ENCODE data around the gene SRBD1. TPM values are rescaled to one million over a fixed set of nuclear protein-coding genes. Genes with fewer than 3 reads are reported as not detected.
"Not testable (repeated sequence)": the region's sequence is repeated elsewhere in the genome, so short reads cannot be mapped to it uniquely, and the experiment has no call there.

Gene SRBD1
- total RNA-seq, 4 donors from 2014 or later, result 9.0 to 22.0 (median 13.0) TPM

- Histone ChIP-seq H3K27ac (replicated peaks in 1 of 4) (no peak overlapping the region), H3K36me3 (no peaks in the 10 kb centered on the region), H3K9me3 (no peaks in the 10 kb centered on the region), H3K27me3 (no peaks in the 10 kb centered on the region), H3K4me3 (no peak overlapping the region), H3K4me1 (no peaks in the 10 kb centered on the region)
- TF ChIP-seq EP300 (IDR thresholded peaks at IDR 0.05) (no peak), POLR2A (IDR thresholded peaks at IDR 0.05; ENCODE audit: low read depth) (no peak)
- TF ChIP-seq, protein P1, sequence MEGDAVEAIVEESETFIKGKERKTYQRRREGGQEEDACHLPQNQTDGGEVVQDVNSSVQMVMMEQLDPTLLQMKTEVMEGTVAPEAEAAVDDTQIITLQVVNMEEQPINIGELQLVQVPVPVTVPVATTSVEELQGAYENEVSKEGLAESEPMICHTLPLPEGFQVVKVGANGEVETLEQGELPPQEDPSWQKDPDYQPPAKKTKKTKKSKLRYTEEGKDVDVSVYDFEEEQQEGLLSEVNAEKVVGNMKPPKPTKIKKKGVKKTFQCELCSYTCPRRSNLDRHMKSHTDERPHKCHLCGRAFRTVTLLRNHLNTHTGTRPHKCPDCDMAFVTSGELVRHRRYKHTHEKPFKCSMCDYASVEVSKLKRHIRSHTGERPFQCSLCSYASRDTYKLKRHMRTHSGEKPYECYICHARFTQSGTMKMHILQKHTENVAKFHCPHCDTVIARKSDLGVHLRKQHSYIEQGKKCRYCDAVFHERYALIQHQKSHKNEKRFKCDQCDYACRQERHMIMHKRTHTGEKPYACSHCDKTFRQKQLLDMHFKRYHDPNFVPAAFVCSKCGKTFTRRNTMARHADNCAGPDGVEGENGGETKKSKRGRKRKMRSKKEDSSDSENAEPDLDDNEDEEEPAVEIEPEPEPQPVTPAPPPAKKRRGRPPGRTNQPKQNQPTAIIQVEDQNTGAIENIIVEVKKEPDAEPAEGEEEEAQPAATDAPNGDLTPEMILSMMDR (IDR thresholded peaks at IDR 0.05), result no peak
- 79% methylated on average over 1 of the region's 1 CpG for WGBS
- no peak for DNase-seq (ENCODE audit: extremely low spot score)
- intact Hi-C loops (cut with DNase I), result no loop called here
These were observed 178.7 kb downstream of the SRBD1 start for GRCh38 chr2:45432406-45432805.

DNA sequence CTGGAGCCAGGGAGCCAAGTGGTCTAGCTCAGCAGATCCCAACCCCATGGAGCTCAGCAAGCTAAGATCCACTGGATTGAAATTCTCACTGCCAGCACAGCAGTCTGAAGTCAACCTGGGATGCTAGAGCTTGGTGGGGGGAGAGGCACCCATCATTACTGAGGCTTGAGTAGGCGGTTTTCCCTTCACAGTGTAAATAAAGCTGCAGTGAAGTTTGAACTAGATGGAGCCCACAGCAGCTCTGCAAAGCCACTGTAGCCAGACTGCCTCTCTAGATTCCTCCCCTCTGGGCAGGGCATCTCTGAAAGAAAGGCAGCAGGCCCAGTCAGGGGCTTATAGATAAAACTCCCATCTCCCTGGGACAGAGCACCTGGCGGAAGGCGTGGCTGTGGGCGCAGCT lies 185.0 kb downstream of the SRBD1 start:
- DNase-seq (ENCODE audit: extremely low spot score); intact Hi-C loops (cut with DNase I); H3K4me3 ChIP-seq; H3K36me3 ChIP-seq; H3K27me3 ChIP-seq; H3K9me3 ChIP-seq; H3K27ac ChIP-seq (replicated peaks in 1 of 4); H3K4me1 ChIP-seq: not testable (repeated sequence)
- WGBS, result 100% methylated on average over 3 of the region's 4 CpGs

DNA sequence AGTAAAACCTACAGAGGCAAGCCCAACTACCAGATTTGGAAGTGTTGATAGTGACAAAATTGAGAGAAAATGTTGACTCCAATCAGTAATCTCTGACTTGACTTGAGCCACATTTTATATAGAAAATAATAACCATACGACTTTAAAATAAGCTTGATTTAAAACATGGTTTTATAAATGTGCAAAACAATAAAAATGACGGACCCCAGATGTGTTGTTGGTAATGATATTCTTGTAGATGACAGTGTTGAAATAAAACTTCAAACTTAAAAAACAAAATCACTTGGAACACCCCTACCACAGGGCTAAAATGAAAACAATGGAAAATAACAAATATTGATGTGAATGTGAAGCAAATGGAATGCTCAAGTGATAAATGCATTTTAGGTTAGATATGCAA lies 188.1 kb downstream of the SRBD1 start:
- 74% methylated on average over 2 of the region's 2 CpGs for WGBS
- DNase-seq (ENCODE audit: extremely low spot score), result no peak
- no peak overlapping the region for H3K4me3 ChIP-seq
- intact Hi-C loops (cut with DNase I), result no loop called here
- no peaks in the 10 kb centered on the region for H3K9me3 ChIP-seq
- peaks cover 2 to 16% (median 9%) of the 10 kb centered on the region in 4 donors for H3K36me3 ChIP-seq
- H3K27ac ChIP-seq (replicated peaks in 1 of 4), result no peak overlapping the region
- H3K4me1 ChIP-seq, result no peaks in the 10 kb centered on the region
- TF ChIP-seq EP300 (IDR thresholded peaks at IDR 0.05), result no peak
- TF ChIP-seq, protein P1 (IDR thresholded peaks at IDR 0.05), result no peak
- no peak for TF ChIP-seq POLR2AphosphoS5 (IDR thresholded peaks at IDR 0.05)
- TF ChIP-seq POLR2A (IDR thresholded peaks at IDR 0.05; ENCODE audit: low read depth), result no peak
- no peaks in the 10 kb centered on the region for H3K27me3 ChIP-seq

DNA sequence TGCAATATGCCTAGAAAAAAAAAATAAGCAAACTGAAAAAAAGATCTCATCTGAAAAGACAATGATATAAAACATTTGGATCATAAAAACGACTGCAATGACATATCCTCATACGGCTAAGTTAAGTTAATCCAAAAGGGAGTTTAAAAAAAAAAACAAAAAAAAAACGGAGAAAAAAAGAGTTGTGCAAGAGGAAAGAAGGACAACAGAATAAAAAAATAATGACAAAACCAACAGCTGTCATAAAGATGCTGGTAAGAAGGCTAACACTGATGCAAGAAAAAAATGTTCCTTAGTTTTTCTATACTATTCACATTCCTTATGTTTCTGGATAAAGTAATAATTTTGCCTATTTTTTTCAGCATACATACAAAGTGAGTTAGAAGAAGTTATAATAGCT lies 192.5 kb downstream of the SRBD1 start:
- H3K9me3 ChIP-seq, result no peaks in the 10 kb centered on the region
- H3K27me3 ChIP-seq, result no peaks in the 10 kb centered on the region
- peaks cover 9 to 17% (median 14%) of the 10 kb centered on the region in 4 donors for H3K36me3 ChIP-seq
- no peak for TF ChIP-seq EP300 (IDR thresholded peaks at IDR 0.05)
- WGBS, result 73% methylated on average over 3 of the region's 3 CpGs
- DNase-seq (ENCODE audit: extremely low spot score), result no peak
- no peak overlapping the region for H3K4me3 ChIP-seq
- H3K27ac ChIP-seq (replicated peaks in 1 of 4), result no peak overlapping the region
- H3K4me1 ChIP-seq, result no peaks in the 10 kb centered on the region
- intact Hi-C loops (cut with DNase I), result no loop called here

DNA sequence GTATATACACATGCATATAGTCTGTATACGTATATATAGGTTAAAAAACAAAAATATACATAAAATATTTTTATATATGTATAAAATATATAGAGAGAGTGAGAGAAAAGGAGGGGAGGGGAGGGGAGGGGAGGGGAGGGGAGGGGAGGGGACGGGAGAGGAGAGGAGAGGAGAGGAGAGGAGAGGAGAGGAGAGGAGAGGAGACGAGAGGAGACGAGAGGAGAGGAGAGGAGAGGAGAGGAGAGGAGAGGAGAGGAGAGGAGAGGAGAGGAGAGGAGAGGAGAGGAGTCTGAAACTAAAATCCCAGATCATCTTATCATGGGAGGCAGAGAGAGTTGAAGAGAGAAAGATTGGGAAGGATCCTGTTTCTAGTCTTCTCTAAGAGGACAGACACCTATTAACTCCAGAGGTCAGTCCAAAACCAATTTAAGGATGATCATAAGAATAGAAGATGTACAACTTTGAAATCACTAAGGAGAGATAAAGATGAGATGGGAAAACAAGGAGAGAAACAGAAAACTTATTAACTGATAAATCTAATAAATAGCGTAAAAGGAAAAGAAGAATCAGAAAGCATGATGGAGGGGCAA lies 195.4 kb downstream of the SRBD1 start:
- H3K4me1 ChIP-seq, result peaks cover 0 to 5% (median 0%) of the 10 kb centered on the region in 4 donors
- no peak for DNase-seq (ENCODE audit: extremely low spot score)
- TF ChIP-seq, protein P1 (IDR thresholded peaks at IDR 0.05), result no peak
- TF ChIP-seq POLR2A (IDR thresholded peaks at IDR 0.05; ENCODE audit: low read depth), result no peak
- no peak for TF ChIP-seq EP300 (IDR thresholded peaks at IDR 0.05)
- H3K27me3 ChIP-seq, result no peaks in the 10 kb centered on the region
- no peak overlapping the region for H3K27ac ChIP-seq (replicated peaks in 1 of 4)
- 92% methylated on average over 4 of the region's 5 CpGs for WGBS
- peaks cover 9 to 23% (median 16%) of the 10 kb centered on the region in 4 donors for H3K36me3 ChIP-seq
- H3K4me3 ChIP-seq, result no peak overlapping the region
- no peaks in the 10 kb centered on the region for H3K9me3 ChIP-seq
- intact Hi-C loops (cut with DNase I), result no loop called here

- Histone ChIP-seq H3K9me3 (no peaks in the 10 kb centered on the region), H3K4me3 (no peak overlapping the region), H3K36me3 (peaks cover 7 to 15% (median 11%) of the 10 kb centered on the region in 4 donors), H3K27ac (replicated peaks in 1 of 4) (no peak overlapping the region), H3K4me1 (peaks cover 0 to 5% (median 0%) of the 10 kb centered on the region in 4 donors), H3K27me3 (no peaks in the 10 kb centered on the region)
- DNase-seq (ENCODE audit: extremely low spot score), result no peak
- intact Hi-C loops (cut with DNase I), result no loop called here
- TF ChIP-seq POLR2AphosphoS5 (IDR thresholded peaks at IDR 0.05), result no peak
- TF ChIP-seq POLR2A (IDR thresholded peaks at IDR 0.05; ENCODE audit: low read depth), result no peak
- TF ChIP-seq, protein P1 (IDR thresholded peaks at IDR 0.05), result no peak
- no peak for TF ChIP-seq EP300 (IDR thresholded peaks at IDR 0.05)
- 55% methylated on average over 2 of the region's 2 CpGs for WGBS
These were observed 198.2 kb downstream of the SRBD1 start for GRCh38 chr2:45412754-45413379.

Measured in esophagus muscularis mucosa (tissue), 4 donors.